BJ (cell line): ENCODE data around the gene LSM6. TPM values are rescaled to one million over a fixed set of nuclear protein-coding genes. Genes with fewer than 3 reads are reported as not detected.
A peak's percentile ranks its signal among the peaks of the same experiment; 100 is the strongest.

ENCODE experiments used
- CTCF ChIA-PET: fragments of 350-600 bp; formaldehyde crosslinking; extraction: SDS; loops from one replicate; lab custom pipeline; 2021; ENCODE audit warnings: antibody characterized with exemption, inconsistent platforms; lab: Yijun Ruan, JAX
- POLR2A ChIA-PET: fragments of 300-600 bp; sonication (Branson Sonifier 250); formaldehyde crosslinking; extraction: SDS; loops from one replicate; lab custom pipeline; 2021; ENCODE audit warnings: antibody characterized with exemption; lab: Charles Lee
- DNase-seq: peaks from one replicate; pipeline ENCODE4 v3.0.0-alpha.2; 2011; ENCODE audit warnings: low read depth
- H3K27me3 ChIP-seq: 2 replicates; pipeline ENCODE4 v1.6.0; 2011; ENCODE audit warnings: low read length; ENCODE audit not compliant: control insufficient read depth, insufficient read depth
- H3K36me3 ChIP-seq: 2 replicates; pipeline ENCODE4 v1.5.1; 2011; ENCODE audit warnings: low read length; ENCODE audit not compliant: control insufficient read depth, insufficient read depth
- H3K4me3 ChIP-seq: 2 replicates; pipeline ENCODE4 v1.5.1; 2011; ENCODE audit warnings: low read depth, mild to moderate bottlenecking, control low read depth, low read length
- polyA minus RNA-seq: library from RNA; depleted of rRNA, polyadenylated mRNA; stranded (reverse); fragments of >200 nt; gene quantifications from 2 replicates; pipeline ENCODE4 v1.2.3, GENCODE V29; 2011; rRNA and poly(A)+ RNA removed
- polyA plus RNA-seq: library from polyadenylated mRNA; depleted of rRNA; stranded (reverse); fragments of >200 nt; gene quantifications from 2 replicates; pipeline ENCODE4 v1.2.3, GENCODE V29; 2011; rRNA removed
- TF ChIP-seq, protein P1 (sequence below): IDR thresholded peaks from 2 replicates; pipeline ENCODE4 v1.5.1; 2011; ENCODE audit warnings: low read depth, mild to moderate bottlenecking, control low read depth, inconsistent platforms, low read length, moderate library complexity; ENCODE audit not compliant: insufficient read depth

LSM6 gene
- polyA plus RNA-seq (5.8 and 12.6 TPM in 2 replicates), polyA minus RNA-seq (6.6 and 12.0 TPM in 2 replicates)

DNA sequence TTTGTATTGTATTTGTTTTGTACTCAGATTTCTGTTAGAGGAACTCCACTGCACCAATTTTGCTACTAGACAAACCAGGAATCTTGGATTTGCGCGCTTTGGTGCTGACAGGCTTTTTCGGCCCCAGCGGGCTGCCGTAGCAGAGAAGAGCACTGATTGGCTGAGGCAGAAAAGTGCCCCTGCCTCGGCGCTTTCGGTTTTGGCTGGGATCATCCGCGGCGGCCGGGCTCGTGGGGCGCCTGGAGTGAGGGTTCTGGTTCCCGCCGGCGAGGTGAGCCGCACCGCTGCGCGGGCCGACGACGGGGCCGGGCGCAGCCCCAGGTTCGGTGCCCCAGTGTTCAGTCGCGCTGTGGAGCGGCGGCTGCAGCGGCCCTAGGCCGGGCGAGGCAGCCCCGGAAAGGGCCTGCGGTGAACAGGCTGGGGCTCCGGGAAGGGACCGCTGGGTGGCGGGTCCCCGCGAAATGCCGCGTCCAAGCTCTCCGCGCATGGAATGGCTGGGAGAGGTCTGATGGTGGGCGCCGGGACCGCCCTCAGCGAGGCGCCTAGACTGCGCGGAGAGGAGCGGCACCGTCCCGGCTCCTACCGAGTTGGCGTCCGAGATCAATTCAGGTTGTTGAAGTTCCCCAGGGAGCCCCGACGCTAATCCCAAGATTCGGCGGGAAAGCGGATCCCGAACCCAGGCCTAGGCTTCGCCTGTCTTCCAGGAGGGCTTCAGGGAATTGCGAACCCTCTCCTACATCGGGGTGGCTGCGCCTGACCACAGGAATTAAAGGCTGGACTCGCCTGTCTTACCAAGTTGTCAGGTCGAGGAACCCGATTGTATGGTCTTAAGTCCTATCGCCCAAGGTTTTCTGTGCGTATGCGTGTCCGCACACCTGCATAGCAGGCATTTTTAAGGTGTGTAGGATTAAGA lies at the start of gene LSM6:
TSS of gene LSM6 (plus strand) at position 178 of the 913 bp plus-strand sequence. CDS start 7,204 bp downstream, outside the sequence.
- no peak for DNase-seq
- POLR2A ChIA-PET: no interaction called here
- Histone ChIP-seq H3K4me3 (peak within 1 kb of the TSS; percentile 95), H3K36me3 (no peaks in the 10 kb centered on the region), H3K27me3 (no peaks in the 10 kb centered on the region)
- TF ChIP-seq, protein P1, sequence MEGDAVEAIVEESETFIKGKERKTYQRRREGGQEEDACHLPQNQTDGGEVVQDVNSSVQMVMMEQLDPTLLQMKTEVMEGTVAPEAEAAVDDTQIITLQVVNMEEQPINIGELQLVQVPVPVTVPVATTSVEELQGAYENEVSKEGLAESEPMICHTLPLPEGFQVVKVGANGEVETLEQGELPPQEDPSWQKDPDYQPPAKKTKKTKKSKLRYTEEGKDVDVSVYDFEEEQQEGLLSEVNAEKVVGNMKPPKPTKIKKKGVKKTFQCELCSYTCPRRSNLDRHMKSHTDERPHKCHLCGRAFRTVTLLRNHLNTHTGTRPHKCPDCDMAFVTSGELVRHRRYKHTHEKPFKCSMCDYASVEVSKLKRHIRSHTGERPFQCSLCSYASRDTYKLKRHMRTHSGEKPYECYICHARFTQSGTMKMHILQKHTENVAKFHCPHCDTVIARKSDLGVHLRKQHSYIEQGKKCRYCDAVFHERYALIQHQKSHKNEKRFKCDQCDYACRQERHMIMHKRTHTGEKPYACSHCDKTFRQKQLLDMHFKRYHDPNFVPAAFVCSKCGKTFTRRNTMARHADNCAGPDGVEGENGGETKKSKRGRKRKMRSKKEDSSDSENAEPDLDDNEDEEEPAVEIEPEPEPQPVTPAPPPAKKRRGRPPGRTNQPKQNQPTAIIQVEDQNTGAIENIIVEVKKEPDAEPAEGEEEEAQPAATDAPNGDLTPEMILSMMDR: peak; percentile 12; the same call in 1 of the 2 replicates
- CTCF ChIA-PET: no interaction called here

DNA sequence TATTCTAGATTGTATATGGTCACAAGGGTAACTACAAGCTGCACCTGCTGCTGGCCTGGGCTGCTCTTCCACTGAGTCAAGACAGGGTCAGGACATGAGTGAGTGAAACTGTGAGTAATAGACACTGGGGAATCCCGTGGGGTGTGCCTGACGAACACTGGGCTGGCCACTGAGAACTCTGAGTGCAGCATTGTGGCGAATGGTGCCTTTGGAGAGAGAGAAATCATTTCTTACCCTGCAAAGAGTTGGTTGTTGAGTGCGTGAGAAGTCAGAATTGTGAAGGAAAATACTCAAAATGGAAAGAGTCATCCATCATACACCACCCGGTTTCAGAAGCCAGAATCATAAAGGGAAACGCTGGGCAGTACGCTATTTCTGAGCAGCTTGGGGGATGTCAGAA lies 43.1 kb upstream of the LSM6 start:
- H3K27me3 ChIP-seq: no peaks in the 10 kb centered on the region
- TF ChIP-seq, protein P1: no peak
- ChIA-PET CTCF (no interaction called here), POLR2A (no interaction called here)
- no peak for DNase-seq
- H3K4me3 ChIP-seq: no peak overlapping the region
- no peaks in the 10 kb centered on the region for H3K36me3 ChIP-seq

DNA sequence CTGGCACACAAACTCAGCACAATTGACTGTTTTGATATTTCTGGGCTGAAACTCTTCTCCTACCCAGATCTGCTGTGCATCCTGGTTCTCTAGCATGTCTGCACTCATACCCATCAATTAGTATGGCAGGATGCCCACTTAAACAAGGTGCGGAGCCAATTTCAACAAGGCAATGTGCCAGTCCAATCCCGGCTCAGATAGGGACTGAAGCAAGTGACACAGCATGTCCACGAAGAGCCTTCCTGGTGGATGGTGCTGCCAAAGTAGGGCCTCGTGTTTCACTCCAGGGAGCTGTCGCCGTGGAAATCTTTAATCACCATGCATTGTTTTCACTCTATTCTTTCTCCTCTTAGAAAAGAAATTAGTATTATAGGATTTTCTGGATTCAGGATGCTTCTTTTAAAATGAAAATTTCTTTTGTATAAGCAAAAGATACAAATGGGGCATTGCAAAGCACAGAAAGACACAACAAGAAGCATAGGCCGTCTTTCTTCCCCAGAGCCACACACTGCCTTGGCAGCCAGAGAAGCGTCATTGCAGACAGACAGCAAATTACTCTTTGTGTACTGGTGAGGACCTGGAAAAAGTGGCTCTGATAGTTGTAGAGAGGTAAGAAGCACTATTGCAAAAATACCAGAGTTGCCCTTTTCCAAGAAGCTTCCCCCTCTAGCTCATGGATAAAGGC lies 40.6 kb upstream of the LSM6 start:
- TF ChIP-seq, protein P1: no peak
- CTCF ChIA-PET: interaction anchor here (2.3 kb wide), 1 partner anchor 11 kb away, joined by 6 read pairs; no protein-coding TSS in a partner anchor
- no peaks in the 10 kb centered on the region for H3K36me3 ChIP-seq
- no peaks in the 10 kb centered on the region for H3K27me3 ChIP-seq
- POLR2A ChIA-PET: no interaction called here
- DNase-seq: no peak
- no peak overlapping the region for H3K4me3 ChIP-seq

DNA sequence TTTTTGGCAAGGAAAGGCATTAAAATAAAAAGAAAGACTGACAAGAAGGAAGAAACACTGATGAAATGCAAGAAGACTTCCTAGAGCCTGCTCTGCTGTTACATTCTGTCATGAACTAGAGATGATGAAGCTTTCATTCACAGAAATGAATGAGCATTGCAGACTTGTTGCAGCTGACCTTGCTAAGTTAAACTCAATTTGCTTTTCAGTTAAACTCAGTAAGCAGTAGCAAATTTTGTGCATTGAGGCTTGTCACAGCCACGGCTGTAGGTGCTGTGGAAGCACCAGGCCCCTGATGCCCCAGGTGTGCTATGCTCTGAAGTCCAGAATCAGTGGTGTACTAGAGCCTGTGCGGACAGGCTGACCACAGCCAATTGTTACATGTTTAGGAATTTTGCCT lies 39.6 kb upstream of the LSM6 start:
- TF ChIP-seq, protein P1: no peak
- H3K36me3 ChIP-seq: no peaks in the 10 kb centered on the region
- no peak overlapping the region for H3K4me3 ChIP-seq
- no peaks in the 10 kb centered on the region for H3K27me3 ChIP-seq
- ChIA-PET POLR2A (no interaction called here), CTCF (interaction anchor here (2.3 kb wide), 1 partner anchor 12 kb away, joined by 6 read pairs; no protein-coding TSS in a partner anchor)
- no peak for DNase-seq

DNA sequence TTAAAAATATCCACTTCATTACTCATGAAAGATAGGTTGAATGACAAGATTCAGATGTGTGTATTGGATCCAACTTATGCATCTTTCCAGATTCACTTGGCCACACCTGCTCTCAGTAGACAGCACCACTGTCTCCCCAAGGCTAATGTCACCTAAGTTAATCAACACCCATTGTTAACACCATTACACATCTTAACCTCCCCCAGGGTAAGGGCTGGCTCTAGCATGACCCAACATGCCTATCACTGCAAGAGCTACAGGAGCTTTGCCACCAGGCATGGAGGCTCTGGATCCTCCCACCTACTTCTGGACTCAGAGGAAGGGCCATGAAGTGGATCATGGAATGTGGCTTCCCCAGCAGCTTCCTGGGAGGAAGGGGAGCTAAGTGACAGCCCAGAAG lies 32.8 kb upstream of the LSM6 start:
- H3K27me3 ChIP-seq: no peaks in the 10 kb centered on the region
- POLR2A ChIA-PET: no interaction called here
- no peaks in the 10 kb centered on the region for H3K36me3 ChIP-seq
- TF ChIP-seq, protein P1: no peak
- DNase-seq: no peak
- H3K4me3 ChIP-seq: no peak overlapping the region
- CTCF ChIA-PET: interaction anchor here (0.5 kb wide), 1 partner anchor 55 kb away, joined by 3 read pairs; no protein-coding TSS in a partner anchor
